NCI-H82 (cell line): ENCODE results near the gene TMPO.
"Not testable (repeated sequence)": the region's sequence is repeated elsewhere in the genome, so short reads cannot be mapped to it uniquely, and the experiment has no call there.

ENCODE experiments used
- DNase-seq: peaks from one replicate; lab custom pipeline; 2025; lab: John Stamatoyannopoulos, UW

The TMPO gene

GRCh38 chr12:98511806-98512205, 3.6 kb upstream of the TMPO start:
- DNase-seq, result not testable (repeated sequence)

- no peak for DNase-seq
Measured at GRCh38 chr12:98513379-98514322, 1.7 kb upstream of the TMPO start.

- no peak for DNase-seq
Measured at GRCh38 chr12:98514982-98515286, 456 bp upstream of the TMPO start.

- peak; percentile 94 for DNase-seq
Measured at GRCh38 chr12:98516111-98516873, 902 bp downstream of the TMPO start.

GRCh38 chr12:98519257-98519907, 4.0 kb downstream of the TMPO start:
- DNase-seq, result no peak

- DNase-seq, result no peak
Measured at GRCh38 chr12:98530068-98530467, 14.7 kb downstream of the TMPO start.

- DNase-seq, result peak; percentile 80
Measured at GRCh38 chr12:98532687-98533304, 17.4 kb downstream of the TMPO start.

GRCh38 chr12:98533723-98534251, 18.4 kb downstream of the TMPO start:
- no peak for DNase-seq

- no peak for DNase-seq
Measured at GRCh38 chr12:98538031-98538430, 22.6 kb downstream of the TMPO start.

- DNase-seq, result no peak
Measured at GRCh38 chr12:98543701-98544100, 28.3 kb downstream of the TMPO start.

- no peak for DNase-seq
Measured at GRCh38 chr12:98544751-98545150, 29.4 kb downstream of the TMPO start.

- DNase-seq, result no peak
Measured at GRCh38 chr12:98549371-98550110, 34.2 kb downstream of the TMPO start.

- DNase-seq, result no peak
Measured at GRCh38 chr12:98551787-98552186, 36.4 kb downstream of the TMPO start.

- DNase-seq, result not testable (repeated sequence)
Measured at GRCh38 chr12:98558097-98558496, 42.7 kb downstream of the TMPO start.

- no peak for DNase-seq
Measured at GRCh38 chr12:98559666-98560065, 44.3 kb downstream of the TMPO start.

GRCh38 chr12:98561846-98562245, 46.5 kb downstream of the TMPO start:
- DNase-seq, result no peak

- peak; percentile 45 for DNase-seq
Measured at GRCh38 chr12:98572010-98572409, 56.6 kb downstream of the TMPO start.

GRCh38 chr12:98574110-98574509, 58.7 kb downstream of the TMPO start:
- no peak for DNase-seq

- no peak for DNase-seq
Measured at GRCh38 chr12:98575013-98575412, 59.6 kb downstream of the TMPO start.

- not testable (repeated sequence) for DNase-seq
Measured at GRCh38 chr12:98576795-98577194, 61.4 kb downstream of the TMPO start.

GRCh38 chr12:98578392-98578791, 63.0 kb downstream of the TMPO start:
- DNase-seq, result no peak
